HG03520 (cell line): Measurements from ENCODE around the gene PGA5.

Source experiments
- ATAC-seq: cut with Tn5 transposase; IDR thresholded peaks from one replicate; pipeline ENCODE4 v1.9.1; 2021; ENCODE audit warnings: mild to moderate bottlenecking, moderate library complexity; ENCODE audit not compliant: unreplicated experiment

Gene PGA5

GRCh38 chr11:61265357-61265756, 24.4 kb downstream of the PGA5 start:
- ATAC-seq: no peak

GRCh38 chr11:61266602-61267001, 25.6 kb downstream of the PGA5 start:
- no peak for ATAC-seq

GRCh38 chr11:61267437-61267841, 26.5 kb downstream of the PGA5 start:
- no peak for ATAC-seq

GRCh38 chr11:61268588-61269250, 27.7 kb downstream of the PGA5 start:
- no peak for ATAC-seq

GRCh38 chr11:61270354-61271076, 29.5 kb downstream of the PGA5 start:
- ATAC-seq: no peak

GRCh38 chr11:61272731-61273130, 31.8 kb downstream of the PGA5 start:
- ATAC-seq: no peak

- ATAC-seq: no peak
Observed at GRCh38 chr11:61273178-61274078, 32.5 kb downstream of the PGA5 start.

GRCh38 chr11:61274084-61274483, 33.1 kb downstream of the PGA5 start:
- ATAC-seq: no peak

- no peak for ATAC-seq
Observed at GRCh38 chr11:61275191-61275590, 34.2 kb downstream of the PGA5 start.

- ATAC-seq: no peak
Observed at GRCh38 chr11:61277186-61278000, 36.4 kb downstream of the PGA5 start.

- no peak for ATAC-seq
Observed at GRCh38 chr11:61278001-61278470, 37.1 kb downstream of the PGA5 start.

- ATAC-seq: no peak
Observed at GRCh38 chr11:61279934-61280659, 39.1 kb downstream of the PGA5 start.

- ATAC-seq: no peak
Observed at GRCh38 chr11:61280883-61281580, 40.1 kb downstream of the PGA5 start.

- ATAC-seq: no peak
Observed at GRCh38 chr11:61281581-61282250, 40.7 kb downstream of the PGA5 start.

- ATAC-seq: no peak
Observed at GRCh38 chr11:61283613-61284012, 42.6 kb downstream of the PGA5 start.

GRCh38 chr11:61287338-61287977, 46.5 kb downstream of the PGA5 start:
- no peak for ATAC-seq

- no peak for ATAC-seq
Observed at GRCh38 chr11:61290905-61291690, 50.1 kb downstream of the PGA5 start.
